DOHH2 (cell line): ENCODE measurements around the gene SYT10.
"Not testable (repeated sequence)": the region's sequence is repeated elsewhere in the genome, so short reads cannot be mapped to it uniquely, and the experiment has no call there.

Source experiments
- H3F3A ChIP-seq: fragments of 200-600 bp; sonication (generic), shearing (Covaris generic); 2 replicates; pipeline ENCODE4 v1.6.0; 2016; ENCODE audit warnings: antibody characterized with exemption, mild to moderate bottlenecking; ENCODE audit not compliant: control insufficient read depth, insufficient read depth
- H3K27ac ChIP-seq: fragments of 200-600 bp; sonication (generic); 2 replicates; pipeline ENCODE4 v1.5.1; 2014; ENCODE audit warnings: low read depth, mild to moderate bottlenecking, low read length, moderate library complexity
- H3K27me3 ChIP-seq: fragments of 200-600 bp; sonication (generic); 2 replicates; pipeline ENCODE4 v1.6.1; 2014; ENCODE audit warnings: mild to moderate bottlenecking, low read length, mixed read lengths; ENCODE audit not compliant: control insufficient read depth
- H3K36me3 ChIP-seq: fragments of 200-600 bp; sonication (generic); 2 replicates; pipeline ENCODE4 v1.6.1; 2014; ENCODE audit warnings: mild to moderate bottlenecking, low read length, moderate library complexity, mixed read lengths; ENCODE audit not compliant: control insufficient read depth
- H3K4me1 ChIP-seq: fragments of 200-600 bp; sonication (generic); 2 replicates; pipeline ENCODE4 v1.6.1; 2014; ENCODE audit warnings: mild to moderate bottlenecking, low read length, mixed read lengths; ENCODE audit not compliant: control insufficient read depth
- H3K4me2 ChIP-seq: fragments of 200-600 bp; sonication (generic); 2 replicates; pipeline ENCODE4 v1.6.0; 2014; ENCODE audit warnings: mild to moderate bottlenecking, low read length, moderate library complexity
- H3K4me3 ChIP-seq: fragments of 200-600 bp; sonication (generic); 2 replicates; pipeline ENCODE4 v1.5.1; 2014; ENCODE audit warnings: mild to moderate bottlenecking, low read length, mixed read lengths
- H3K79me2 ChIP-seq: fragments of 200-600 bp; sonication (generic); 2 replicates; pipeline ENCODE4 v1.6.1; 2014; ENCODE audit warnings: mild to moderate bottlenecking, low read length, mixed read lengths; ENCODE audit not compliant: control insufficient read depth
- H3K9me2 ChIP-seq: fragments of 200-600 bp; sonication (generic); replicated peaks from 2 replicates; pipeline ENCODE4 v1.6.1; 2014; ENCODE audit warnings: mild to moderate bottlenecking, low read length, mixed read lengths; ENCODE audit not compliant: control insufficient read depth
- H3K9me3 ChIP-seq: fragments of 200-600 bp; sonication (generic); 2 replicates; pipeline ENCODE4 v1.6.1; 2014; ENCODE audit warnings: antibody characterized with exemption, low read length, mixed read lengths; ENCODE audit not compliant: control insufficient read depth, insufficient read depth
- H4K20me1 ChIP-seq: fragments of 200-600 bp; sonication (generic); 2 replicates; pipeline ENCODE4 v1.6.0; 2014; ENCODE audit warnings: low read depth, mild to moderate bottlenecking, antibody characterized with exemption, low read length, moderate library complexity; ENCODE audit not compliant: control insufficient read depth, insufficient read depth
- CTCF ChIP-seq: fragments of 200-600 bp; sonication (generic); IDR thresholded peaks from one replicate; pipeline ENCODE4 v1.5.1; 2014; ENCODE audit warnings: antibody characterized with exemption, mild to moderate bottlenecking, low read depth, low read length; ENCODE audit not compliant: poor library complexity, severe bottlenecking
- EZH2phosphoT487 ChIP-seq: fragments of 200-600 bp; sonication (generic); IDR thresholded peaks from 2 replicates; pipeline ENCODE4 v1.6.1; 2017; ENCODE audit warnings: borderline replicate concordance, mild to moderate bottlenecking, antibody characterized with exemption, low read length, moderate library complexity, mixed read lengths

SYT10 gene

GRCh38 chr12:33349791-33350190 is 89.8 kb downstream of the SYT10 start:
- TF ChIP-seq CTCF = no peak
- TF ChIP-seq EZH2phosphoT487 = no peak
- Histone ChIP-seq H3K79me2 (no peaks in the 10 kb centered on the region), H3K4me1 (no peaks in the 10 kb centered on the region), H3K27me3 (no peaks in the 10 kb centered on the region), H3F3A (no peaks in the 10 kb centered on the region), H3K4me3 (no peak overlapping the region), H3K9me2 (no peaks in the 10 kb centered on the region), H4K20me1 (no peaks in the 10 kb centered on the region), H3K27ac (no peak overlapping the region), H3K36me3 (no peaks in the 10 kb centered on the region), H3K4me2 (no peak overlapping the region), H3K9me3 (no peaks in the 10 kb centered on the region)

- not testable (repeated sequence) for H3K9me3 ChIP-seq, H3F3A ChIP-seq, H3K27me3 ChIP-seq, H3K36me3 ChIP-seq, H3K4me1 ChIP-seq, H3K4me2 ChIP-seq, H3K27ac ChIP-seq, H4K20me1 ChIP-seq, H3K9me2 ChIP-seq, H3K4me3 ChIP-seq, H3K79me2 ChIP-seq
Observed at GRCh38 chr12:33331961-33332398, 107.6 kb downstream of the SYT10 start.

- Histone ChIP-seq H3K4me3 (no peak overlapping the region), H3K27me3 (no peaks in the 10 kb centered on the region), H3K4me2 (no peak overlapping the region), H3K4me1 (no peaks in the 10 kb centered on the region), H3K9me3 (no peaks in the 10 kb centered on the region), H3K36me3 (no peaks in the 10 kb centered on the region), H3K27ac (no peak overlapping the region), H3K79me2 (no peaks in the 10 kb centered on the region), H3K9me2 (no peaks in the 10 kb centered on the region), H4K20me1 (no peaks in the 10 kb centered on the region), H3F3A (no peaks in the 10 kb centered on the region)
- TF ChIP-seq EZH2phosphoT487 = no peak
- TF ChIP-seq CTCF = no peak
Observed at GRCh38 chr12:33330940-33331339, 108.7 kb downstream of the SYT10 start.
